K562 (cell line): ENCODE data around the gene ANKS1B. TPM values are rescaled to one million over a fixed set of nuclear protein-coding genes. Genes with fewer than 3 reads are reported as not detected.

Source experiments
- ATAC-seq: fragments of 200-7000 bp; cut with Tn5 transposase; 3 replicates; pipeline ENCODE4 v1.9.1; 2020; ENCODE audit warnings: moderate library complexity
- BruUV-seq: library from RNA; stranded (reverse); fragments of 400-500 nt; replicated peaks from 2 replicates; lab custom pipeline; 2021; lab: Mats Ljungman, UMichigan
- CTCF ChIA-PET: fragments of 300-600 bp; formaldehyde crosslinking; extraction: SDS; loops from one replicate; lab custom pipeline; 2021; ENCODE audit warnings: low intra/inter-chr PET ratio; lab: Yijun Ruan, JAX
- POLR2A ChIA-PET: fragments of 300-600, 350-650 bp; sonication (Branson Sonifier 250); formaldehyde crosslinking; extraction: SDS; loops from one replicate; lab custom pipeline; 2021; ENCODE audit warnings: antibody characterized with exemption, inconsistent platforms; lab: Yijun Ruan, JAX
- DNase-seq, 4 experiments: peaks; one replicate each; pipeline versions ENCODE4 v3.0.0 to v3.0.0-alpha.2; 2011 to 2018; ENCODE audit warnings: low spot score in 3 of 4, mixed read lengths in 3 of 4; ENCODE audit errors: extremely low read depth in 1 of 4
- FAIRE-seq: peaks from 2 replicates; lab custom pipeline; 2011; peaks lifted over from hg19 to GRCh38; lab: Jason Lieb, UNC
- H2AFZ ChIP-seq: 2 replicates; pipeline ENCODE4 v1.6.0; 2011; ENCODE audit warnings: low read depth, low read length, control low read depth, inconsistent platforms
- H3K27ac ChIP-seq: fragments of 200-600 bp; 3 replicates; pipeline ENCODE4 v1.8.0; 2011; ENCODE audit warnings: low read depth, mild to moderate bottlenecking, control low read depth, inconsistent platforms, low read length, moderate library complexity, mixed read lengths; ENCODE audit errors: extremely low read depth
- H3K27me3 ChIP-seq, 2 experiments: fragments of 300-600 bp in 1 of 2; 2 replicates in 1 of 2; 3 replicates in 1 of 2; pipeline versions ENCODE4 v1.6.0 to v1.8.0; 2011; ENCODE audit warnings: inconsistent platforms in 2 of 2, low read length in 2 of 2, mild to moderate bottlenecking in 1 of 2, mixed read lengths in 1 of 2, moderate library complexity in 1 of 2; ENCODE audit not compliant: control insufficient read depth in 2 of 2, insufficient read depth in 2 of 2
- H3K36me3 ChIP-seq: fragments of 300-600 bp; 3 replicates; pipeline ENCODE4 v1.8.0; 2011; ENCODE audit warnings: mild to moderate bottlenecking, low read length, inconsistent platforms; ENCODE audit not compliant: control insufficient read depth, insufficient read depth
- H3K4me1 ChIP-seq, 2 experiments: fragments of 200-600 bp in 1 of 2; replicated peaks in 1 of 2; 2 replicates in 1 of 2; 3 replicates in 1 of 2; pipeline versions ENCODE4 v1.5.1 to v1.8.0; 2011; ENCODE audit warnings: inconsistent platforms in 2 of 2, low read length in 2 of 2, mild to moderate bottlenecking in 1 of 2, mixed read lengths in 1 of 2, moderate library complexity in 1 of 2; ENCODE audit not compliant: control insufficient read depth in 2 of 2, insufficient read depth in 2 of 2
- H3K4me2 ChIP-seq: 2 replicates; pipeline ENCODE4 v1.6.1; 2011; ENCODE audit warnings: low read length, control low read depth, inconsistent platforms, mixed read lengths; ENCODE audit not compliant: insufficient read depth
- H3K4me3 ChIP-seq: fragments of 200-600 bp; sonication (generic), shearing (Covaris generic); 2 replicates; pipeline ENCODE4 v1.5.1; 2016; ENCODE audit warnings: control low read depth, inconsistent platforms
- H3K79me2 ChIP-seq: fragments of 200-600 bp; 3 replicates; pipeline ENCODE4 v1.8.0; 2011; ENCODE audit warnings: low read length, inconsistent platforms; ENCODE audit not compliant: control insufficient read depth, insufficient read depth
- H3K9ac ChIP-seq, 2 experiments: 2 replicates each; pipeline versions ENCODE4 v1.6.0 to v1.6.1; 2011; ENCODE audit warnings: low read depth in 2 of 2, low read length in 2 of 2, control low read depth in 1 of 2, inconsistent platforms in 1 of 2, mild to moderate bottlenecking in 1 of 2, mixed read lengths in 1 of 2; ENCODE audit not compliant: insufficient read depth in 1 of 2
- H3K9me1 ChIP-seq: one replicate; pipeline ENCODE4 v1.6.0; 2011; ENCODE audit warnings: inconsistent platforms, mild to moderate bottlenecking, low read length, moderate library complexity; ENCODE audit not compliant: control insufficient read depth, insufficient read depth
- H3K9me3 ChIP-seq: replicated peaks from 2 replicates; pipeline ENCODE4 v1.5.1; 2011; ENCODE audit warnings: low read depth, low read length, inconsistent platforms; ENCODE audit not compliant: control insufficient read depth, insufficient read depth
- H4K20me1 ChIP-seq: replicated peaks from 2 replicates; pipeline ENCODE4 v1.6.1; 2011; ENCODE audit warnings: low read length, inconsistent platforms, mixed read lengths; ENCODE audit not compliant: control insufficient read depth, insufficient read depth
- BRCA1 ChIP-seq, 2 experiments: fragments of 450-650 bp in 1 of 2; sonication (generic) in 1 of 2; formaldehyde crosslinking in 1 of 2; IDR thresholded peaks; 2 replicates each; pipeline versions ENCODE4 v1.5.0 to v1.6.1; 2017 to 2020; ENCODE audit warnings: mild to moderate bottlenecking in 1 of 2, missing genetic modification reagents in 1 of 2
- CCNT2 ChIP-seq: IDR thresholded peaks from 2 replicates; pipeline ENCODE4 v1.6.1; 2011; ENCODE audit warnings: borderline replicate concordance, low read depth, mild to moderate bottlenecking, moderate library complexity, mixed read lengths, low read length; ENCODE audit not compliant: insufficient read length; ENCODE audit errors: extremely low read depth
- CXXC5 ChIP-seq: fragments of 250-450 bp; sonication (Bioruptor Pico); IDR thresholded peaks from 2 replicates; pipeline ENCODE4 v1.8.0; 2022; ENCODE audit warnings: inconsistent platforms, mild to moderate bottlenecking, moderate library complexity
- E2F6 ChIP-seq, 2 experiments: IDR thresholded peaks; 2 replicates each; pipeline ENCODE4 v1.6.1; 2011; ENCODE audit warnings: borderline replicate concordance in 1 of 2, control low read depth in 1 of 2, low read depth in 1 of 2, low read length in 1 of 2, mild to moderate bottlenecking in 1 of 2, mixed read lengths in 1 of 2, moderate library complexity in 1 of 2; ENCODE audit not compliant: insufficient read depth in 1 of 2, insufficient read length in 1 of 2, poor library complexity in 1 of 2, severe bottlenecking in 1 of 2; ENCODE audit errors: extremely low read depth in 1 of 2
- EGR1 ChIP-seq: fragments of 450-650 bp; conservative IDR thresholded peaks from 2 replicates; pipeline ENCODE4 v1.6.1; 2017; ENCODE audit warnings: mild to moderate bottlenecking
- FOXM1 ChIP-seq, 2 experiments: fragments of 450-650 bp in 1 of 2; sonication (generic) in 1 of 2; formaldehyde crosslinking in 1 of 2; IDR thresholded peaks; 2 replicates each; pipeline versions ENCODE4 v1.6.1 to v1.9.0; 2017 to 2022; ENCODE audit warnings: low read depth in 2 of 2, mild to moderate bottlenecking in 2 of 2, missing genetic modification reagents in 1 of 2, moderate library complexity in 1 of 2
- THRB ChIP-seq: fragments of 450-650 bp; formaldehyde crosslinking; conservative IDR thresholded peaks from 2 replicates; pipeline ENCODE4 v1.4.0; 2022; ENCODE audit warnings: mild to moderate bottlenecking, missing genetic modification characterization
- ZMIZ1 ChIP-seq, 2 experiments: fragments of 150-350 bp in 1 of 2; IDR thresholded peaks; 2 replicates each; pipeline ENCODE4 v1.6.1; 2012 to 2016; ENCODE audit warnings: low read depth in 2 of 2, low read length in 2 of 2, mild to moderate bottlenecking in 1 of 2, moderate library complexity in 1 of 2
- ZNF511 ChIP-seq: sonication (generic); formaldehyde crosslinking; IDR thresholded peaks from 2 replicates; pipeline ENCODE4 v1.8.0; 2022; ENCODE audit warnings: mild to moderate bottlenecking, missing genetic modification reagents
- WGBS: fragments of 100-300 bp; shearing (Covaris generic); methylation state at CpG from one replicate; pipeline ENCODE4 v1.1.6; 2016; ENCODE audit warnings: low coverage, mixed read lengths; ENCODE audit not compliant: insufficient coverage; ENCODE audit errors: missing lambda C conversion rate; 5-methylcytosine and 5-hydroxymethylcytosine counted together
- in situ Hi-C: fragments of 300-500 bp; cut with MboI; formaldehyde crosslinking; loops from 4 replicates; pipeline ENCODE4 v1.15.0; 2018; ENCODE audit warnings: inconsistent platforms, mixed read lengths
- intact Hi-C: fragments of 100-400 bp; cut with micrococcal nuclease; formaldehyde crosslinking; loops from 2 replicates; pipeline ENCODE4 v1.14.2; 2022
- polyA plus RNA-seq, 8 experiments: library from polyadenylated mRNA; depleted of rRNA in 4 of 8; stranded (reverse) in 5 of 8; unstranded in 3 of 8; fragments of >200 nt; fragmentation: Nextera tagmentation in 2 of 8; fragmentation: Illumina TruSeq in 1 of 8; extraction: Ambion mirVana in 2 of 8; extraction: Trizol in 1 of 8; gene quantifications; 2 replicates each; pipeline versions ENCODE4 v1.2.1 to v1.2.3, GENCODE V29; 2011 to 2014; ENCODE audit warnings: inconsistent platforms in 1 of 8, missing spikeins in 1 of 8
- total RNA-seq, 7 experiments: library from RNA; depleted of rRNA in 6 of 7; stranded (reverse); fragments of >200 nt in 6 of 7; fragmentation: Illumina TruSeq in 2 of 7; extraction: Trizol in 2 of 7; gene quantifications; 2 replicates each; pipeline versions ENCODE4 v1.2.1 to v1.2.3, GENCODE V29; 2011 to 2021; ENCODE audit warnings: low replicate concordance in 1 of 7

Gene ANKS1B
- total and polyA plus RNA-seq, 9 of the 15 experiments (the other 6 are each of a cell fraction or from before 2014, with no cell fraction given), result 0.04 to 0.47 (median 0.28) TPM; not detected in 4

- TF ChIP-seq E2F6 (IDR thresholded peaks at IDR 0.05; ENCODE audit: borderline replicate concordance in 1 of 2, extremely low read depth in 1 of 2, insufficient read depth in 1 of 2, insufficient read length in 1 of 2, low read depth in 1 of 2, low read length in 1 of 2, poor library complexity in 1 of 2, severe bottlenecking in 1 of 2) (peak in 1 of 2 experiments; percentile 84), CXXC5 (CRISPR knock-in tag) (0 out of 2 replicates have a peak, but pooled peaks have one; percentile 30), CCNT2 (peak; percentile 58)
- TF ChIP-seq, all 486 proteins: peak for 9
Measured at GRCh38 chr12:99984271-99985128, at the start of gene ANKS1B (continued).

GRCh38 chr12:100031836-100032235 lies 47.1 kb upstream of the ANKS1B start:
- no TSS peak for BruUV-seq
- Histone ChIP-seq H4K20me1 (no peaks in the 10 kb centered on the region), H3K4me3 (no peak overlapping the region), H3K4me2 (no peak overlapping the region), H3K27me3 (no peaks in the 10 kb centered on the region), H3K36me3 (no peaks in the 10 kb centered on the region), H3K9me3 (no peaks in the 10 kb centered on the region), H3K9me1 (no peaks in the 10 kb centered on the region), H2AFZ (no peak overlapping the region), H3K79me2 (no peaks in the 10 kb centered on the region), H3K9ac (no peak overlapping the region), H3K4me1 (no peaks in the 10 kb centered on the region), H3K27ac (no peak overlapping the region)
- ChIA-PET POLR2A (interaction anchor here (0.6 kb wide), 1 partner anchor 139 kb away, joined by 3 read pairs; no protein-coding TSS in a partner anchor), CTCF (no interaction called here)
- no peak for ATAC-seq
- 87% methylated on average over 2 of the region's 2 CpGs for WGBS
- in situ Hi-C loops, result no loop called here
- no peak for DNase-seq
- FAIRE-seq, result no peak
- intact Hi-C loops, result no loop called here
- TF ChIP-seq THRB, result no peak
- no peak for TF ChIP-seq ZMIZ1 (IDR thresholded peaks at IDR 0.05; ENCODE audit: low read depth in 2 of 2, low read length in 2 of 2)
- no peak for TF ChIP-seq EGR1
- no peak for TF ChIP-seq ZNF511
- TF ChIP-seq BRCA1 (IDR thresholded peaks at IDR 0.05), result no peak
- no peak for TF ChIP-seq BRCA1 (CRISPR knock-in tag; IDR thresholded peaks at IDR 0.05)
- TF ChIP-seq FOXM1 (IDR thresholded peaks at IDR 0.05; ENCODE audit: low read depth), result no peak
- TF ChIP-seq FOXM1 (CRISPR knock-in tag; IDR thresholded peaks at IDR 0.05; ENCODE audit: low read depth), result no peak
